K562 (cell line): ENCODE results near the gene MPC2. TPM values are rescaled to one million over a fixed set of nuclear protein-coding genes. Genes with fewer than 3 reads are reported as not detected.

Experiments used
- ARNT ChIP-seq, 2 experiments: fragments of 450-650 bp; IDR thresholded peaks; 2 replicates each; pipeline ENCODE4 v1.6.1; 2016; ENCODE audit warnings: mild to moderate bottlenecking in 1 of 2
- E2F3 ChIP-seq: fragments of 250-450 bp; sonication (Bioruptor Pico); IDR thresholded peaks from 2 replicates; pipeline ENCODE4 v1.4.0; 2020; ENCODE audit warnings: mild to moderate bottlenecking
- HDAC1 ChIP-seq, 2 experiments: fragments of 450-650 bp; IDR thresholded peaks; 2 replicates each; pipeline ENCODE4 v1.6.1; 2016 to 2017; ENCODE audit warnings: inconsistent platforms in 1 of 2, mild to moderate bottlenecking in 1 of 2, moderate library complexity in 1 of 2
- MTF1 ChIP-seq: fragments of 250-450 bp; sonication (Bioruptor Pico); IDR thresholded peaks from 2 replicates; pipeline ENCODE4 v1.9.0; 2021; ENCODE audit warnings: moderate library complexity, mild to moderate bottlenecking, inconsistent platforms, borderline replicate concordance
- NCOA4 ChIP-seq: fragments of 450-650 bp; IDR thresholded peaks from 2 replicates; pipeline ENCODE4 v1.6.1; 2018; ENCODE audit warnings: mild to moderate bottlenecking; ENCODE audit not compliant: partially characterized antibody
- NR1H2 ChIP-seq: sonication (generic); formaldehyde crosslinking; IDR thresholded peaks from 2 replicates; pipeline ENCODE4 v1.4.0; 2020; ENCODE audit warnings: mild to moderate bottlenecking, missing genetic modification reagents
- NR2C2 ChIP-seq, 2 experiments: fragments of 200-800 bp in 1 of 2; sonication (Bioruptor generic) in 1 of 2; sonication (generic) in 1 of 2; formaldehyde crosslinking in 1 of 2; IDR thresholded peaks; 2 replicates each; pipeline versions ENCODE4 v1.6.1 to v1.8.0; 2016 to 2022; ENCODE audit warnings: mild to moderate bottlenecking in 1 of 2, missing compliant biosample characterization in 1 of 2, missing genetic modification characterization in 1 of 2, missing genetic modification reagents in 1 of 2
- RBBP5 ChIP-seq: fragments of 200-600 bp; sonication (generic); IDR thresholded peaks from 2 replicates; pipeline ENCODE4 v1.6.1; 2012; ENCODE audit warnings: borderline replicate concordance, mild to moderate bottlenecking, low read length, control low read depth, inconsistent platforms; ENCODE audit not compliant: insufficient read depth, poor library complexity, severe bottlenecking
- RBM17 ChIP-seq: fragments of 200-400 bp; formaldehyde crosslinking; IDR thresholded peaks from 2 replicates; pipeline ENCODE4 v1.6.1; 2017; ENCODE audit warnings: low read depth, mild to moderate bottlenecking, low read length, borderline replicate concordance
- RFX7 ChIP-seq: fragments of 250-450 bp; sonication (Bioruptor Pico); IDR thresholded peaks from 2 replicates; pipeline ENCODE4 v1.5.1; 2021; ENCODE audit warnings: mild to moderate bottlenecking
- RNF2 ChIP-seq: sonication (generic); IDR thresholded peaks from 2 replicates; pipeline ENCODE4 v1.6.1; 2016
- SLC30A9 ChIP-seq: fragments of 250-450 bp; sonication (Bioruptor Pico); IDR thresholded peaks from 2 replicates; pipeline ENCODE4 v1.8.0; 2022; ENCODE audit warnings: mild to moderate bottlenecking, moderate library complexity
- TBL1XR1 ChIP-seq, 2 experiments: IDR thresholded peaks; 2 replicates each; pipeline ENCODE4 v1.6.1; 2012; ENCODE audit warnings: improper control_type of control experiment in 2 of 2, low read length in 2 of 2, mild to moderate bottlenecking in 1 of 2
- TEAD1 ChIP-seq, 2 experiments: fragments of 450-650 bp in 1 of 2; sonication (generic) in 1 of 2; formaldehyde crosslinking; IDR thresholded peaks; 2 replicates each; pipeline versions ENCODE4 v1.4.0 to v1.8.0; 2020 to 2022; ENCODE audit warnings: mild to moderate bottlenecking in 2 of 2, missing genetic modification reagents in 1 of 2
- XRCC5 ChIP-seq: fragments of 200-400 bp; formaldehyde crosslinking; IDR thresholded peaks from 2 replicates; pipeline ENCODE4 v1.6.1; 2017; ENCODE audit warnings: low read depth, mild to moderate bottlenecking, low read length
- ZBTB17 ChIP-seq: fragments of 450-650 bp; formaldehyde crosslinking; IDR thresholded peaks from 2 replicates; pipeline ENCODE4 v1.4.0; 2020; ENCODE audit warnings: mild to moderate bottlenecking
- ZBTB8A ChIP-seq: fragments of 450-650 bp; IDR thresholded peaks from 2 replicates; pipeline ENCODE4 v1.6.1; 2018; ENCODE audit warnings: mild to moderate bottlenecking, moderate library complexity; ENCODE audit not compliant: partially characterized antibody
- ZNF232 ChIP-seq: sonication (generic); formaldehyde crosslinking; IDR thresholded peaks from 2 replicates; pipeline ENCODE4 v1.8.0; 2022; ENCODE audit warnings: mild to moderate bottlenecking, missing genetic modification reagents
- ZNF408 ChIP-seq: fragments of 250-450 bp; sonication (Bioruptor Pico); IDR thresholded peaks from 2 replicates; pipeline ENCODE4 v1.4.0; 2020; ENCODE audit warnings: low read depth, mild to moderate bottlenecking, moderate library complexity
- ZNF583 ChIP-seq: fragments of 250-450 bp; sonication (Bioruptor Pico); IDR thresholded peaks from 2 replicates; pipeline ENCODE4 v1.4.0; 2020
- ZNF77 ChIP-seq: fragments of 250-450 bp; sonication (Bioruptor Pico); IDR thresholded peaks from 2 replicates; pipeline ENCODE4 v1.5.0; 2020
- polyA plus RNA-seq, 8 experiments: library from polyadenylated mRNA; depleted of rRNA in 4 of 8; stranded (reverse) in 5 of 8; unstranded in 3 of 8; fragments of >200 nt; fragmentation: Nextera tagmentation in 2 of 8; fragmentation: Illumina TruSeq in 1 of 8; extraction: Ambion mirVana in 2 of 8; extraction: Trizol in 1 of 8; gene quantifications; 2 replicates each; pipeline versions ENCODE4 v1.2.1 to v1.2.3, GENCODE V29; 2011 to 2014; ENCODE audit warnings: inconsistent platforms in 1 of 8, missing spikeins in 1 of 8
- total RNA-seq, 7 experiments: library from RNA; depleted of rRNA in 6 of 7; stranded (reverse); fragments of >200 nt in 6 of 7; fragmentation: Illumina TruSeq in 2 of 7; extraction: Trizol in 2 of 7; gene quantifications; 2 replicates each; pipeline versions ENCODE4 v1.2.1 to v1.2.3, GENCODE V29; 2011 to 2021; ENCODE audit warnings: low replicate concordance in 1 of 7
- TF ChIP-seq, protein P1 (sequence below): fragments of 450-650 bp; formaldehyde crosslinking; IDR thresholded peaks from 2 replicates; pipeline ENCODE4 v1.4.0; 2022; ENCODE audit warnings: mild to moderate bottlenecking, moderate library complexity
- TF ChIP-seq, protein P2 (sequence below), 2 experiments: fragments of 200-800 bp in 1 of 2; sonication (Bioruptor generic) in 1 of 2; sonication (generic) in 1 of 2; formaldehyde crosslinking in 1 of 2; IDR thresholded peaks in 1 of 2; conservative IDR thresholded peaks in 1 of 2; 2 replicates each; pipeline versions ENCODE4 v1.5.0 to v1.6.1; 2016 to 2020; ENCODE audit warnings: missing compliant biosample characterization in 1 of 2, missing genetic modification characterization in 1 of 2, missing genetic modification reagents in 1 of 2
- TF ChIP-seq, protein P3 (sequence below): fragments of 450-650 bp; formaldehyde crosslinking; IDR thresholded peaks from 2 replicates; pipeline ENCODE4 v1.4.0; 2020; ENCODE audit warnings: mild to moderate bottlenecking, mixed read lengths

MPC2 gene
- total and polyA plus RNA-seq, 9 of the 15 experiments (the other 6 are each of a cell fraction or from before 2014, with no cell fraction given), result 70.7 to 179 (median 144) TPM

DNA sequence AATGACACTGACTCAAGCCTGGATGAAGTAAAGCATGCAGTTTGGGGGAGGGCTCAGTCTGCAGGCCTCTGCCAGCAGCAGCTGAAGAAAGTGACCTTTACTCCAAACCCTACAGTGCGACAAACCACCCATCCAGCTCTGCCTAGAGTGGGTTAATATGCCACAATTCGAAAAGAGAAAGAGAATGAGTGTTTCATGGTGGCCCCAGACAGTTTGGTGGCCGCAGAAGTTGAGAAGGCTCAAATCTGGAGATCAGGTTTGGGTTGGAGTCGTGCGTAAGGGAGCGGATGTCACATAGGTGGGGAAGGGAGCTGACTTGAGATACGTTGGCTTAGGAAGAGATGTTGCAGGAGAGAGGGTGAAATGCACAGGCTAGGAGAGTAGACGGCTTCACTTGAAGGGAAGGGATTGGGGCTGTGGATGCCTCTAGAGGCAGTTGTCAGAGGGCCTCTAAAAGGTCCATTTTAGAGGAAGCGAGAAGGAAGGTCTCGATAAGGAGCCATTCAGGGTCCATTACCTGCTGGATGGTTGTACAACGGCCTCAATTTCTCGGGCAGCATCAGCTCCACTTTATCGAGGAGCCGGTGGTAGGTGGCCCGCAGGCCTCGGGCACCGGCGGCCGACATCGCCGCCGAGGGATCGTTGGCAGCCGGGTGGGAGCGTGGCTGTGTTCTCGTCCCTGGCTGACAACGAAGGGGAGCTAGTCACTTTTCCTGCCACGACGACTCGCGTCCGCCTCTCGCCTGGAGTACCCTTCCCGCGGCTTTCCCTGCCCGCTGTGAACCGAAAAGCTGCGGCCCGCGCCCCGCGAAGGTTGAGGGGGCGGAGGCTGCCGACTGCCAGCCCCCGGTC is 1.4 kb downstream of the MPC2 start (continued):
- TF ChIP-seq NR2C2 (CRISPR knock-in tag; IDR thresholded peaks at IDR 0.05), result no peak
- TF ChIP-seq NR2C2 (tag; IDR thresholded peaks at IDR 0.05), result no peak
- TF ChIP-seq ZNF77 (CRISPR knock-in tag), result no peak
- no peak; the same call in 1 of the 2 replicates for TF ChIP-seq E2F3 (CRISPR knock-in tag)
- no peak for TF ChIP-seq RFX7 (CRISPR knock-in tag)
- TF ChIP-seq TBL1XR1 (IDR thresholded peaks at IDR 0.05; ENCODE audit: low read length in 2 of 2), result no peak; a peak in 1 of 4 replicates
- no peak for TF ChIP-seq ZNF408 (CRISPR knock-in tag)
- TF ChIP-seq RBM17, result no peak
- peak; percentile 78; the same call in 1 of the 2 replicates for TF ChIP-seq ZNF232
- TF ChIP-seq, protein P1, sequence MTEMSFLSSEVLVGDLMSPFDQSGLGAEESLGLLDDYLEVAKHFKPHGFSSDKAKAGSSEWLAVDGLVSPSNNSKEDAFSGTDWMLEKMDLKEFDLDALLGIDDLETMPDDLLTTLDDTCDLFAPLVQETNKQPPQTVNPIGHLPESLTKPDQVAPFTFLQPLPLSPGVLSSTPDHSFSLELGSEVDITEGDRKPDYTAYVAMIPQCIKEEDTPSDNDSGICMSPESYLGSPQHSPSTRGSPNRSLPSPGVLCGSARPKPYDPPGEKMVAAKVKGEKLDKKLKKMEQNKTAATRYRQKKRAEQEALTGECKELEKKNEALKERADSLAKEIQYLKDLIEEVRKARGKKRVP (CRISPR knock-in tag), result no peak
- no peak for TF ChIP-seq NCOA4
- TF ChIP-seq ZBTB8A, result no peak
- TF ChIP-seq TEAD1 (CRISPR knock-in tag; IDR thresholded peaks at IDR 0.05), result no peak; a peak in 1 of 4 replicates
- 0 out of 2 replicates have a peak, but pooled peaks have one; percentile 9 for TF ChIP-seq MTF1 (CRISPR knock-in tag)
- TF ChIP-seq RBBP5, result peak; percentile 90
- TF ChIP-seq HDAC1 (IDR thresholded peaks at IDR 0.05), result peak in 1 of 2 experiments; percentile 79; a peak in 2 of 4 replicates
- 0 out of 4 replicates have a peak, but pooled peaks of 1 of the 2 experiments have one; percentile 27 for TF ChIP-seq ARNT (IDR thresholded peaks at IDR 0.05)
- TF ChIP-seq SLC30A9 (CRISPR knock-in tag), result no peak
- peak; percentile 55; the same call in 1 of the 2 replicates for TF ChIP-seq RNF2
- TF ChIP-seq ZNF583 (CRISPR knock-in tag), result 0 out of 2 replicates have a peak, but pooled peaks have one; percentile 71
- TF ChIP-seq, protein P2, sequence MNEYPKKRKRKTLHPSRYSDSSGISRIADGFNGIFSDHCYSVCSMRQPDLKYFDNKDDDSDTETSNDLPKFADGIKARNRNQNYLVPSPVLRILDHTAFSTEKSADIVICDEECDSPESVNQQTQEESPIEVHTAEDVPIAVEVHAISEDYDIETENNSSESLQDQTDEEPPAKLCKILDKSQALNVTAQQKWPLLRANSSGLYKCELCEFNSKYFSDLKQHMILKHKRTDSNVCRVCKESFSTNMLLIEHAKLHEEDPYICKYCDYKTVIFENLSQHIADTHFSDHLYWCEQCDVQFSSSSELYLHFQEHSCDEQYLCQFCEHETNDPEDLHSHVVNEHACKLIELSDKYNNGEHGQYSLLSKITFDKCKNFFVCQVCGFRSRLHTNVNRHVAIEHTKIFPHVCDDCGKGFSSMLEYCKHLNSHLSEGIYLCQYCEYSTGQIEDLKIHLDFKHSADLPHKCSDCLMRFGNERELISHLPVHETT (CRISPR knock-in tag; conservative IDR thresholded peaks at IDR 0.05 in 1 of 2, IDR thresholded peaks at IDR 0.05 in 1 of 2), result peak in 1 of 2 experiments; percentile 3; a peak in 2 of 4 replicates
- TF ChIP-seq NR1H2 (CRISPR knock-in tag), result no peak
- TF ChIP-seq ZBTB17 (CRISPR knock-in tag), result peak; percentile 66; the same call in 1 of the 2 replicates
- TF ChIP-seq XRCC5, result peak; percentile 67; the same call in 1 of the 2 replicates
- TF ChIP-seq, protein P3, sequence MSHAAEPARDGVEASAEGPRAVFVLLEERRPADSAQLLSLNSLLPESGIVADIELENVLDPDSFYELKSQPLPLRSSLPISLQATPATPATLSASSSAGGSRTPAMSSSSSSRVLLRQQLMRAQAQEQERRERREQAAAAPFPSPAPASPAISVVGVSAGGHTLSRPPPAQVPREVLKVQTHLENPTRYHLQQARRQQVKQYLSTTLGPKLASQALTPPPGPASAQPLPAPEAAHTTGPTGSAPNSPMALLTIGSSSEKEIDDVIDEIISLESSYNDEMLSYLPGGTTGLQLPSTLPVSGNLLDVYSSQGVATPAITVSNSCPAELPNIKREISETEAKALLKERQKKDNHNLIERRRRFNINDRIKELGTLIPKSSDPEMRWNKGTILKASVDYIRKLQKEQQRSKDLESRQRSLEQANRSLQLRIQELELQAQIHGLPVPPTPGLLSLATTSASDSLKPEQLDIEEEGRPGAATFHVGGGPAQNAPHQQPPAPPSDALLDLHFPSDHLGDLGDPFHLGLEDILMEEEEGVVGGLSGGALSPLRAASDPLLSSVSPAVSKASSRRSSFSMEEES (CRISPR knock-in tag), result no peak
